Nephron progenitor cell (in vitro differentiated cells): ENCODE results near the gene DLX2.

Source experiments
- DNase-seq: peaks from one replicate; pipeline ENCODE4 v3.0.0; 2021
- H3K27ac Mint-ChIP-seq: 2 replicates; pipeline ENCODE4 v1.8.0; 2021; ENCODE audit warnings: mild to moderate bottlenecking, moderate library complexity, mixed read lengths
- H3K27me3 Mint-ChIP-seq: 2 replicates; pipeline ENCODE4 v1.8.0; 2021; ENCODE audit warnings: mild to moderate bottlenecking, low read depth, mixed read lengths; ENCODE audit not compliant: poor library complexity
- H3K36me3 Mint-ChIP-seq: 2 replicates; pipeline ENCODE4 v1.8.0; 2021; ENCODE audit warnings: low read depth, mixed read lengths
- H3K4me1 Mint-ChIP-seq: 2 replicates; pipeline ENCODE4 v1.8.0; 2021; ENCODE audit warnings: mixed read lengths
- H3K4me3 Mint-ChIP-seq: 2 replicates; pipeline ENCODE4 v1.8.0; 2021; ENCODE audit warnings: mild to moderate bottlenecking, moderate library complexity, mixed read lengths
- H3K9me3 Mint-ChIP-seq: 2 replicates; pipeline ENCODE4 v1.8.0; 2021; ENCODE audit warnings: mild to moderate bottlenecking, moderate library complexity, mixed read lengths
- CTCF ChIP-seq: fragments of 200-600 bp; sonication (generic); IDR thresholded peaks from 2 replicates; pipeline ENCODE4 v1.5.0; 2021; ENCODE audit warnings: antibody characterized with exemption

Gene DLX2

GRCh38 chr2:172109256-172109987 is 6.7 kb upstream of the DLX2 start:
- Mint-ChIP-seq H3K27ac (no peak overlapping the region), H3K36me3 (no peaks in the 10 kb centered on the region), H3K4me3 (no peak overlapping the region)

GRCh38 chr2:172108587-172108930 is 5.9 kb upstream of the DLX2 start:
- H3K27me3 Mint-ChIP-seq, result peaks cover 78% of the 10 kb centered on the region
- peaks cover 21% of the 10 kb centered on the region for H3K4me1 Mint-ChIP-seq
- no peak overlapping the region for H3K27ac Mint-ChIP-seq
- no peak for DNase-seq
- no peaks in the 10 kb centered on the region for H3K9me3 Mint-ChIP-seq
- H3K36me3 Mint-ChIP-seq, result no peaks in the 10 kb centered on the region
- no peak for TF ChIP-seq CTCF
- peak overlapping the region; percentile 28 for H3K4me3 Mint-ChIP-seq

More at GRCh38 chr2:172109256-172109987, 6.7 kb upstream of the DLX2 start:
- Mint-ChIP-seq H3K9me3 (no peaks in the 10 kb centered on the region), H3K27me3 (peaks cover 70% of the 10 kb centered on the region), H3K4me1 (peaks cover 14% of the 10 kb centered on the region)
- TF ChIP-seq CTCF, result no peak
- DNase-seq, result no peak

- Mint-ChIP-seq H3K4me1 (peaks cover 27% of the 10 kb centered on the region), H3K9me3 (no peaks in the 10 kb centered on the region), H3K4me3 (peak overlapping the region; percentile 28), H3K27me3 (peaks cover 84% of the 10 kb centered on the region), H3K36me3 (no peaks in the 10 kb centered on the region), H3K27ac (no peak overlapping the region)
- no peak for DNase-seq
- TF ChIP-seq CTCF, result no peak
These were observed 5.2 kb upstream of the DLX2 start for GRCh38 chr2:172107690-172108586.

- Mint-ChIP-seq H3K36me3 (no peaks in the 10 kb centered on the region), H3K27ac (no peak overlapping the region), H3K27me3 (peaks cover 92% of the 10 kb centered on the region), H3K9me3 (no peaks in the 10 kb centered on the region), H3K4me1 (peaks cover 38% of the 10 kb centered on the region), H3K4me3 (peak overlapping the region; percentile 58)
- DNase-seq, result peak; percentile 56
- TF ChIP-seq CTCF, result peak; percentile 40
These were observed 3.6 kb upstream of the DLX2 start for GRCh38 chr2:172106108-172106961.

GRCh38 chr2:172105471-172106107 is 2.9 kb upstream of the DLX2 start:
- Mint-ChIP-seq H3K27me3 (peaks cover 96% of the 10 kb centered on the region), H3K27ac (no peak overlapping the region), H3K4me3 (peak overlapping the region; percentile 47)

More at GRCh38 chr2:172105471-172106107, 2.9 kb upstream of the DLX2 start:
- no peaks in the 10 kb centered on the region for H3K36me3 Mint-ChIP-seq
- H3K4me1 Mint-ChIP-seq, result peaks cover 42% of the 10 kb centered on the region
- DNase-seq, result no peak
- H3K9me3 Mint-ChIP-seq, result no peaks in the 10 kb centered on the region
- no peak for TF ChIP-seq CTCF
